ENCODE measurements around the gene CRIP1. TPM values are rescaled to one million over a fixed set of nuclear protein-coding genes. Genes with fewer than 3 reads are reported as not detected.

The CRIP1 gene
- total RNA-seq, 1 experiment from 2014 or later, result 6.9 TPM

GRCh38 chr14:105493921-105494605 is 7.4 kb downstream of the CRIP1 start:
- no peak overlapping the region for H3K4me3 Mint-ChIP-seq
- no CpG with 5 or more reads among the region's 16 CpGs for WGBS (ENCODE audit: extremely low coverage, insufficient read length, low lambda C conversion rate)
- no peaks in the 10 kb centered on the region for H3K4me1 ChIP-seq (ENCODE audit: insufficient read depth, low read length)

More at GRCh38 chr14:105493921-105494605, 7.4 kb downstream of the CRIP1 start:
- Histone ChIP-seq H4K20me1 (ENCODE audit: control insufficient read depth, insufficient read depth, insufficient read length) (no peaks in the 10 kb centered on the region), H3K56ac (ENCODE audit: insufficient read length, low read depth, low read length) (no peak overlapping the region), H2BK120ac (ENCODE audit: low read depth, low read length, poor library complexity, severe bottlenecking) (no peak overlapping the region), H3K23me2 (ENCODE audit: insufficient read length, low read depth, low read length, poor library complexity, severe bottlenecking) (peaks cover 3% of the 10 kb centered on the region), H3K79me2 (ENCODE audit: insufficient read depth, low read length) (no peaks in the 10 kb centered on the region), H3K27me3 (ENCODE audit: insufficient read depth, low read length) (no peaks in the 10 kb centered on the region), H2BK5ac (ENCODE audit: insufficient read length, low read length) (no peak overlapping the region), H4K8ac (replicated peaks; ENCODE audit: insufficient read length, low read depth, low read length) (no peak overlapping the region), H3K23ac (ENCODE audit: insufficient read length, low read depth, low read length) (no peak overlapping the region), H3K14ac (ENCODE audit: insufficient read depth, low read length) (no peak overlapping the region), H3K9me3 (ENCODE audit: control insufficient read depth, low read depth, low read length) (no peaks in the 10 kb centered on the region), H3K79me1 (ENCODE audit: insufficient read depth, low read depth, low read length, poor library complexity, severe bottlenecking) (no peaks in the 10 kb centered on the region), H2AK5ac (ENCODE audit: insufficient read length, low read length) (no peak overlapping the region), H2BK20ac (ENCODE audit: low read depth, low read length, poor library complexity, severe bottlenecking) (no peak overlapping the region), H4K91ac (ENCODE audit: insufficient read length, low read depth, low read length) (no peak overlapping the region), H3K9ac (ENCODE audit: extremely low read depth, insufficient read length, low read length) (no peak overlapping the region), H2BK12ac (ENCODE audit: insufficient read length, low read depth, low read length) (no peak overlapping the region), H3K4ac (ENCODE audit: low read depth, low read length) (no peak overlapping the region), H2BK15ac (ENCODE audit: low read depth, low read length) (no peak overlapping the region), H4K5ac (ENCODE audit: insufficient read length, low read depth, low read length) (no peak overlapping the region), H3K27ac (ENCODE audit: insufficient read length, low read depth, low read length) (no peak overlapping the region), H2AFZ (ENCODE audit: low read length) (no peak overlapping the region), H3K4me2 (ENCODE audit: insufficient read depth, insufficient read length, low read length) (no peak overlapping the region), H3T11ph (ENCODE audit: low read length) (no peak overlapping the region), H3K18ac (ENCODE audit: insufficient read length, low read depth, low read length) (no peak overlapping the region)
- Mint-ChIP-seq H3K36me3 (ENCODE audit: insufficient read depth in 1 of 3, low read depth in 3 of 3) (peaks cover 0 to 5% (median 0%) of the 10 kb centered on the region in 3 experiments; a peak in 3 of 7 replicates), H3K27me3 (ENCODE audit: low read depth) (peaks cover 6% of the 10 kb centered on the region), H3K4me1 (peaks cover 4 to 13% of the 10 kb centered on the region in 2 experiments), H3K27ac (no peak overlapping the region), H3K9me3 (peaks cover 0 to 4% of the 10 kb centered on the region in 2 experiments; a peak in 1 of 5 replicates)
- DNase-seq, result peak; percentile 20
- TF ChIP-seq, protein P1, sequence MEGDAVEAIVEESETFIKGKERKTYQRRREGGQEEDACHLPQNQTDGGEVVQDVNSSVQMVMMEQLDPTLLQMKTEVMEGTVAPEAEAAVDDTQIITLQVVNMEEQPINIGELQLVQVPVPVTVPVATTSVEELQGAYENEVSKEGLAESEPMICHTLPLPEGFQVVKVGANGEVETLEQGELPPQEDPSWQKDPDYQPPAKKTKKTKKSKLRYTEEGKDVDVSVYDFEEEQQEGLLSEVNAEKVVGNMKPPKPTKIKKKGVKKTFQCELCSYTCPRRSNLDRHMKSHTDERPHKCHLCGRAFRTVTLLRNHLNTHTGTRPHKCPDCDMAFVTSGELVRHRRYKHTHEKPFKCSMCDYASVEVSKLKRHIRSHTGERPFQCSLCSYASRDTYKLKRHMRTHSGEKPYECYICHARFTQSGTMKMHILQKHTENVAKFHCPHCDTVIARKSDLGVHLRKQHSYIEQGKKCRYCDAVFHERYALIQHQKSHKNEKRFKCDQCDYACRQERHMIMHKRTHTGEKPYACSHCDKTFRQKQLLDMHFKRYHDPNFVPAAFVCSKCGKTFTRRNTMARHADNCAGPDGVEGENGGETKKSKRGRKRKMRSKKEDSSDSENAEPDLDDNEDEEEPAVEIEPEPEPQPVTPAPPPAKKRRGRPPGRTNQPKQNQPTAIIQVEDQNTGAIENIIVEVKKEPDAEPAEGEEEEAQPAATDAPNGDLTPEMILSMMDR (conservative IDR thresholded peaks at IDR 0.05), result no peak
